ENCODE results near the gene RPE65. TPM values are rescaled to one million over a fixed set of nuclear protein-coding genes. Genes with fewer than 3 reads are reported as not detected.

RPE65 gene
- total RNA-seq, 4 donors from 2014 or later: not detected

DNA sequence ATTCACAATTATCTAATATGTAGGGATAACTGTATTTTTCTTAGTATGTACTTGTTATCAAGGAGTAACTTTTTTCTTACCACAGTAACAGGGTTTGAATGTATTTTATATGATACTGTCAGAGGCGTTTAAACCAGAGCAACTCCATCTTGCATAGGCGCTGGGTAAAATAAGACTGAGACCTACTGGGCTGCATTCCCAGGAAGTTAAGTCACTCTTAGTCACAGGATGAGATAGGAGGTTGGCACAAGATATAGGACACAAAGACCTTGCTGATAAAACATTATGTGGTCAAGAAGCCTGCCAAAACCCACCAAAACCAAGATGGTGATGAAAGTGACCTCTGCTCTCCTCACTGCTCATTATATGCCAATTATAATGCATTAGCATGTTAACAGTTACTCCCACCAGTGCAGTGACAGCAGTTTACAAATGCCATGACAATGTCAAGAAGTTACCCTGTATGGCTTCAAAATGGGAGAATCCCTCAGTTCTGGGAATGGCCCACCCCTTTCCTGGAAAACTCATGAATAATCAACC is 64.8 kb downstream of the RPE65 start:
- no peak for DNase-seq (ENCODE audit: low spot score in 2 of 2)
- H3K4me3 ChIP-seq: no peak overlapping the region
- H3K27ac ChIP-seq: peak overlapping the region in 2 of 4 donors; percentile 33 to 75
- H3K36me3 ChIP-seq: no peaks in the 10 kb centered on the region
- 84 to 85% methylated on average over 2 of the region's 2 CpGs for WGBS, 2 donors
- H3K4me1 ChIP-seq: peaks cover 0 to 18% (median 5%) of the 10 kb centered on the region in 4 donors
- TF ChIP-seq POLR2A (IDR thresholded peaks at IDR 0.05) (no peak), EP300 (IDR thresholded peaks at IDR 0.05) (no peak)
- no peaks in the 10 kb centered on the region for H3K9me3 ChIP-seq
- no peaks in the 10 kb centered on the region for H3K27me3 ChIP-seq

DNA sequence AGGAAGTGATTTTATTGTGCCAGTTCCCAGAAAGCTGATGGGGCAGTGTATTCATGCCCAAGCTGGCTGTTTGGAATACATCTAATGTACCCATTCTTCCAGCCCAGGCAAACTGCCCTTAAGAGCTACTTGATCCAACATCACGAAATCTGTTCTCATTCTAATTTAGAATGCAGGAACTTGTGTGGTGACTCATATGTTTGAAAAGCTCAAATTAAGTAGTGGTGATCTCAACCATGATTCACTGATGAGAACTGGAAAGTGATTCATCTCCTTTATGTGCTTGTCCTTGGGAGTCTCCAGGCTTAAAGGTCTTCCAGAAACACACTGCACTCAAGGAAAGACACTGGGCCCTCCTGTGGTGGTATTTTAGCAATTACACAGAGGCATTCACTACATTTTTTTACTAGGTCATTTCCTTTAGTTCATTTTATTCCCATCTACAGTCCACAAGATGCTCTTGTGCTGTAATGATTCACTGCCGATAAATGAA is 65.4 kb downstream of the RPE65 start:
- TF ChIP-seq POLR2A (IDR thresholded peaks at IDR 0.05) (no peak), EP300 (IDR thresholded peaks at IDR 0.05) (peak in 1 of 2 donors; percentile 48)
- TF ChIP-seq, protein P1, sequence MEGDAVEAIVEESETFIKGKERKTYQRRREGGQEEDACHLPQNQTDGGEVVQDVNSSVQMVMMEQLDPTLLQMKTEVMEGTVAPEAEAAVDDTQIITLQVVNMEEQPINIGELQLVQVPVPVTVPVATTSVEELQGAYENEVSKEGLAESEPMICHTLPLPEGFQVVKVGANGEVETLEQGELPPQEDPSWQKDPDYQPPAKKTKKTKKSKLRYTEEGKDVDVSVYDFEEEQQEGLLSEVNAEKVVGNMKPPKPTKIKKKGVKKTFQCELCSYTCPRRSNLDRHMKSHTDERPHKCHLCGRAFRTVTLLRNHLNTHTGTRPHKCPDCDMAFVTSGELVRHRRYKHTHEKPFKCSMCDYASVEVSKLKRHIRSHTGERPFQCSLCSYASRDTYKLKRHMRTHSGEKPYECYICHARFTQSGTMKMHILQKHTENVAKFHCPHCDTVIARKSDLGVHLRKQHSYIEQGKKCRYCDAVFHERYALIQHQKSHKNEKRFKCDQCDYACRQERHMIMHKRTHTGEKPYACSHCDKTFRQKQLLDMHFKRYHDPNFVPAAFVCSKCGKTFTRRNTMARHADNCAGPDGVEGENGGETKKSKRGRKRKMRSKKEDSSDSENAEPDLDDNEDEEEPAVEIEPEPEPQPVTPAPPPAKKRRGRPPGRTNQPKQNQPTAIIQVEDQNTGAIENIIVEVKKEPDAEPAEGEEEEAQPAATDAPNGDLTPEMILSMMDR (IDR thresholded peaks at IDR 0.05): peak in 2 of 5 experiments; percentile 21 to 23
- Histone ChIP-seq H3K9me3 (no peaks in the 10 kb centered on the region), H3K4me3 (no peak overlapping the region), H3K27ac (peak overlapping the region in 2 of 4 donors; percentile 33 to 75), H3K36me3 (no peaks in the 10 kb centered on the region), H3K27me3 (no peaks in the 10 kb centered on the region), H3K4me1 (peaks cover 0 to 18% (median 5%) of the 10 kb centered on the region in 4 donors)
- 7 to 17% methylated on average over 2 of the region's 2 CpGs for WGBS, 2 donors
- DNase-seq (ENCODE audit: low spot score in 2 of 2): no peak

DNA sequence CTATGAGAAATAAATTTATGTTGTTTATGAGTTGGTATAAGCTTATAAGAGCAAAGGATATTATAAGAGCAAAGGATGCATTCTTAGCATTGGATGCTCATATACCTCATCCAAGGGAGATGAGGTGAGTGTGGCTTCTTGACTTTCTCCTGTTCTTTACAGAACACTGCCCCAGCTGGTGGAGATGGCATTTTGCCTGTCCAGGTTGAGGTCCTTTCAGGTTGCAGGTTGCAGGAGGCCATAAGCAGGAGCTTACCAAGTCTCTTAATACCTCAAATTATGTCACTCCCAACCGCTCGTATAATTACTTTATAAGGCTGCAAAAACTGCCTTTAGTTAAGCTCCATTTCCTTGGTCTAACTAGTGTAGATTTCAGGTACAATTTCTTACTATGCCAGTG is 66.7 kb downstream of the RPE65 start:
- H3K4me3 ChIP-seq: no peak overlapping the region
- H3K9me3 ChIP-seq: no peaks in the 10 kb centered on the region
- no peaks in the 10 kb centered on the region for H3K36me3 ChIP-seq
- TF ChIP-seq, protein P1 (IDR thresholded peaks at IDR 0.05): no peak
- no peak for TF ChIP-seq POLR2A (IDR thresholded peaks at IDR 0.05)
- no peak for TF ChIP-seq EP300 (IDR thresholded peaks at IDR 0.05)
- H3K4me1 ChIP-seq: peaks cover 0 to 18% (median 5%) of the 10 kb centered on the region in 4 donors
- no peaks in the 10 kb centered on the region for H3K27me3 ChIP-seq
- 91 to 94% methylated on average over 2 of the region's 2 CpGs for WGBS, 2 donors
- DNase-seq (ENCODE audit: low spot score in 2 of 2): no peak
- no peak overlapping the region for H3K27ac ChIP-seq

DNA sequence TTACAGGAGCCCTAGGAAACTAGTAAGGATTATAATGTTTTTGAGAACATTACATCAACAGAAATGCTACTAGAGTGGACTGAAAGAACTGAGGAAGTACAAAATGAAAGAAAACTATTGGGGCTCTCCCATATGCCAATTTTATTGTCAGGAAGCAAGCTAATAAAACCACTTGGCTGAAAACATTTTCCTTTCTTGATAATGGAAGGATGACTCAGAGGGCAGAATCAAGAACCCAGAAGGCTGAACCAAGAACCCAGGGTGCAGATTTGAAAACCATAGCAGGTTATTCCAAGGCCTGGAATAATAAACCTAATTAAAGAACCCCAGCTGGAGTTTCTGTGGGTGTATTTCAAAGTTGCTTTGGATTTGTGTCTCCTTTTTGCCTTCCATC is 70.7 kb downstream of the RPE65 start:
- Histone ChIP-seq H3K4me1 (peaks cover 0 to 15% (median 1%) of the 10 kb centered on the region in 4 donors), H3K9me3 (no peaks in the 10 kb centered on the region), H3K27me3 (no peaks in the 10 kb centered on the region), H3K27ac (no peak overlapping the region), H3K4me3 (no peak overlapping the region), H3K36me3 (no peaks in the 10 kb centered on the region)
- DNase-seq (ENCODE audit: low spot score in 2 of 2): no peak
- no peak for TF ChIP-seq EP300 (IDR thresholded peaks at IDR 0.05)
- TF ChIP-seq, protein P1 (IDR thresholded peaks at IDR 0.05): no peak
- TF ChIP-seq POLR2A (IDR thresholded peaks at IDR 0.05): no peak

Small RNA genes lying within 50 kb of the gene (small RNA-seq; reads per million reads assigned to genes)
- not detected for gene AL139413.1

Other genes with a start within 250 kb of the RPE65 start
- 10 to 100 TPM; 34.8 to 78.9 (median 44.4) TPM for gene WLS, start 217.4 kb downstream of the RPE65 start, total RNA-seq
- gene DEPDC1, start 47.1 kb upstream of the RPE65 start, total RNA-seq: not detected

All from tibial nerve (tissue), 4 donors.